NCI-H1436 (cell line): ENCODE data around the gene IGSF3.

ENCODE experiments used
- DNase-seq: peaks from one replicate; lab custom pipeline; 2025; lab: John Stamatoyannopoulos, UW

Gene IGSF3

GRCh38 chr1:116557323-116557878 is 110.1 kb downstream of the IGSF3 start:
- DNase-seq: no peak

- no peak for DNase-seq
These were observed 111.1 kb downstream of the IGSF3 start for GRCh38 chr1:116556289-116557006.

- DNase-seq: no peak
These were observed 112.6 kb downstream of the IGSF3 start for GRCh38 chr1:116554924-116555323.

GRCh38 chr1:116553386-116554115 is 114.0 kb downstream of the IGSF3 start:
- DNase-seq: no peak

- no peak for DNase-seq
These were observed 121.1 kb downstream of the IGSF3 start for GRCh38 chr1:116546354-116546977.

- DNase-seq: no peak
These were observed 122.2 kb downstream of the IGSF3 start for GRCh38 chr1:116545359-116545705.

- no peak for DNase-seq
These were observed 122.8 kb downstream of the IGSF3 start for GRCh38 chr1:116544588-116545358.

GRCh38 chr1:116540088-116540487 is 127.4 kb downstream of the IGSF3 start:
- no peak for DNase-seq

GRCh38 chr1:116538544-116538943 is 129.0 kb downstream of the IGSF3 start:
- no peak for DNase-seq

- no peak for DNase-seq
These were observed 129.6 kb downstream of the IGSF3 start for GRCh38 chr1:116537898-116538297.

- DNase-seq: no peak
These were observed 130.3 kb downstream of the IGSF3 start for GRCh38 chr1:116537040-116537831.

GRCh38 chr1:116534014-116534739 is 133.4 kb downstream of the IGSF3 start:
- no peak for DNase-seq

GRCh38 chr1:116533429-116533820 is 134.1 kb downstream of the IGSF3 start:
- no peak for DNase-seq

GRCh38 chr1:116532671-116533428 is 134.7 kb downstream of the IGSF3 start:
- DNase-seq: no peak

GRCh38 chr1:116531917-116532316 is 135.6 kb downstream of the IGSF3 start:
- DNase-seq: no peak

- no peak for DNase-seq
These were observed 137.9 kb downstream of the IGSF3 start for GRCh38 chr1:116529681-116530080.

GRCh38 chr1:116529199-116529631 is 138.3 kb downstream of the IGSF3 start:
- DNase-seq: no peak

GRCh38 chr1:116528329-116529083 is 139.0 kb downstream of the IGSF3 start:
- DNase-seq: no peak

GRCh38 chr1:116525440-116525839 is 142.1 kb downstream of the IGSF3 start:
- DNase-seq: no peak
